ENCODE results near the gene SERINC3. TPM values are rescaled to one million over a fixed set of nuclear protein-coding genes. Genes with fewer than 3 reads are reported as not detected.
A peak's percentile ranks its signal among the peaks of the same experiment; 100 is the strongest.

Gene SERINC3
- total and polyA plus RNA-seq, 2 donors (not counting 1 experiment from before 2014, with no cell fraction given), result 120 to 238 TPM

DNA sequence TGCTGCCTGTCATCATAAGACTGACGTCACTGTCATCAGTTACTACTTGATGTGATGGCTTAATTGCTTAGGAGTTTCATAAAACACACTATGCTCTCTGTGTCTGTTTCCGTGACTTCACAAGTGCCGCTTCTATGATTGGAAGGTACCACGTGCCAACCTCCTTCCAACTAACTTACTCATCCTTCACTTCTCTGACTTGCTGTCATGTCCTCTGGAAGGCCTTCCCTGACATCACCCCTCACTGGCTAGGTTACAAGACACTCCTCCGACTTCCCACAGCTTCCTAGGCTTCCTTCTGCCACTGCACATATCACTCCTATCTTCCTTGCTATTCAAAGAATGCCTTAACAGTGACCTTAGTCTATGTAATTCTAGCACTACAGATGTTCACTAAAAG is 20.4 kb downstream of the SERINC3 start:
- H3K9me3 ChIP-seq (ENCODE audit: control insufficient read depth, insufficient read depth, low read depth, low read length), result no peaks in the 10 kb centered on the region
- H2AFZ ChIP-seq (ENCODE audit: low read length), result no peak overlapping the region
- TF ChIP-seq EZH2 (IDR thresholded peaks at IDR 0.05; ENCODE audit: low read length, missing control alignments) (no peak), CTCF (conservative IDR thresholded peaks at IDR 0.05 in 1 of 2, IDR thresholded peaks at IDR 0.05 in 1 of 2; ENCODE audit: low read depth in 1 of 2, low read length in 2 of 2) (no peak)
- peak in 1 of 2 donors; percentile 91 for DNase-seq (ENCODE audit: low read depth in 2 of 2)
- H3K4me3 ChIP-seq (replicated peaks in 1 of 4; ENCODE audit: control extremely low read depth in 1 of 4, insufficient read depth in 1 of 4, low read depth in 3 of 4, low read length in 4 of 4), result no peak overlapping the region
- peaks cover 9% of the 10 kb centered on the region for H3K36me3 ChIP-seq (ENCODE audit: control insufficient read depth, insufficient read depth, low read length)
- no peak overlapping the region for H3K27ac ChIP-seq (ENCODE audit: insufficient read depth, low read length)
- H3K9ac ChIP-seq (ENCODE audit: insufficient read depth, low read length), result no peak overlapping the region
- no peaks in the 10 kb centered on the region for H4K20me1 ChIP-seq (ENCODE audit: control insufficient read depth, extremely low read depth, insufficient read depth, low read length)
- no peaks in the 10 kb centered on the region for H3K79me2 ChIP-seq (ENCODE audit: control insufficient read depth, insufficient read depth, low read length)
- peaks cover 13% of the 10 kb centered on the region for H3K4me1 ChIP-seq (ENCODE audit: control insufficient read depth, extremely low read depth, insufficient read depth, low read length)
- H3K4me2 ChIP-seq (ENCODE audit: extremely low read depth, insufficient read depth, low read length), result no peak overlapping the region
- no peaks in the 10 kb centered on the region for H3K27me3 ChIP-seq (ENCODE audit: control insufficient read depth, insufficient read depth, low read length)

DNA sequence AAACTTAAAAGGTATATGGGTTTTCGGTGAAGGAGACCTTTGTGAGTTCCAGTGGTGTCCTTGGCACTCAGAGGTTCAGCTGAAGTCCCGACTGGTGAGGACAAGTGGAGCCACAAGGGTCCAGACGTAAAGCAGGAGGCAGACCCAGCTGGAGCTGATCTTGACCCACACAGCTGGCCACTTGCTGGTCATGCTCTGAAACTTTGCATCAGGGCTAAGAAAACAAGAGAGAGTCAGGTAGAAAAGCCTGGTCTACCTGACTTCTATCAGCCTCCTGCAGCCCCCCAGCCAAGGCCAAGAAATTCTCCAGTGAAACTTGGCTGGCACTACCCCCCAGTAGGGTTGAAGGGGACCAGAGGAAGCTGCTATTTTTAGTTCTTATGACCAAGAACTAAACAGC is 21.6 kb downstream of the SERINC3 start:
- peaks cover 9% of the 10 kb centered on the region for H3K36me3 ChIP-seq (ENCODE audit: control insufficient read depth, insufficient read depth, low read length)
- H4K20me1 ChIP-seq (ENCODE audit: control insufficient read depth, extremely low read depth, insufficient read depth, low read length), result no peaks in the 10 kb centered on the region
- no peaks in the 10 kb centered on the region for H3K9me3 ChIP-seq (ENCODE audit: control insufficient read depth, insufficient read depth, low read depth, low read length)
- no peak overlapping the region for H3K9ac ChIP-seq (ENCODE audit: insufficient read depth, low read length)
- no peak for DNase-seq (ENCODE audit: low read depth in 2 of 2)
- no peak overlapping the region for H3K27ac ChIP-seq (ENCODE audit: insufficient read depth, low read length)
- H3K27me3 ChIP-seq (ENCODE audit: control insufficient read depth, insufficient read depth, low read length), result no peaks in the 10 kb centered on the region
- peaks cover 22% of the 10 kb centered on the region for H3K4me1 ChIP-seq (ENCODE audit: control insufficient read depth, extremely low read depth, insufficient read depth, low read length)
- H3K4me3 ChIP-seq (replicated peaks in 1 of 4; ENCODE audit: control extremely low read depth in 1 of 4, insufficient read depth in 1 of 4, low read depth in 3 of 4, low read length in 4 of 4), result no peak overlapping the region
- no peak for TF ChIP-seq EZH2 (IDR thresholded peaks at IDR 0.05; ENCODE audit: low read length, missing control alignments)
- no peak for TF ChIP-seq CTCF (conservative IDR thresholded peaks at IDR 0.05 in 1 of 2, IDR thresholded peaks at IDR 0.05 in 1 of 2; ENCODE audit: low read depth in 1 of 2, low read length in 2 of 2)
- H3K4me2 ChIP-seq (ENCODE audit: extremely low read depth, insufficient read depth, low read length), result no peak overlapping the region
- H2AFZ ChIP-seq (ENCODE audit: low read length), result no peak overlapping the region
- H3K79me2 ChIP-seq (ENCODE audit: control insufficient read depth, insufficient read depth, low read length), result no peaks in the 10 kb centered on the region

- Histone ChIP-seq H2AFZ (ENCODE audit: low read length) (no peak overlapping the region), H3K9ac (ENCODE audit: insufficient read depth, low read length) (no peak overlapping the region), H3K36me3 (ENCODE audit: control insufficient read depth, insufficient read depth, low read length) (peaks cover 7% of the 10 kb centered on the region), H3K27me3 (ENCODE audit: control insufficient read depth, insufficient read depth, low read length) (no peaks in the 10 kb centered on the region), H3K79me2 (ENCODE audit: control insufficient read depth, insufficient read depth, low read length) (no peaks in the 10 kb centered on the region), H3K4me1 (ENCODE audit: control insufficient read depth, extremely low read depth, insufficient read depth, low read length) (peaks cover 34% of the 10 kb centered on the region), H3K4me2 (ENCODE audit: extremely low read depth, insufficient read depth, low read length) (no peak overlapping the region), H3K4me3 (replicated peaks in 1 of 4; ENCODE audit: control extremely low read depth in 1 of 4, insufficient read depth in 1 of 4, low read depth in 3 of 4, low read length in 4 of 4) (no peak overlapping the region), H3K9me3 (ENCODE audit: control insufficient read depth, insufficient read depth, low read depth, low read length) (no peaks in the 10 kb centered on the region), H4K20me1 (ENCODE audit: control insufficient read depth, extremely low read depth, insufficient read depth, low read length) (no peaks in the 10 kb centered on the region), H3K27ac (ENCODE audit: insufficient read depth, low read length) (peak overlapping the region; percentile 88)
- no peak for TF ChIP-seq EZH2 (IDR thresholded peaks at IDR 0.05; ENCODE audit: low read length, missing control alignments)
- no peak for DNase-seq (ENCODE audit: low read depth in 2 of 2)
Measured at GRCh38 chr20:44497761-44498160, 24.1 kb downstream of the SERINC3 start.
